OCI-LY1 (cell line): Measurements from ENCODE around the gene C16orf54.
"Not testable (repeated sequence)": the region's sequence is repeated elsewhere in the genome, so short reads cannot be mapped to it uniquely, and the experiment has no call there.

ENCODE experiments used
- H2AFZ ChIP-seq: fragments of 200-600 bp; sonication (generic), shearing (Covaris generic); 2 replicates; pipeline ENCODE4 v1.6.0; 2014; ENCODE audit warnings: antibody characterized with exemption, mild to moderate bottlenecking, low read length
- H3F3A ChIP-seq: fragments of 200-600 bp; sonication (generic), shearing (Covaris generic); 2 replicates; pipeline ENCODE4 v1.6.0; 2014; ENCODE audit warnings: mild to moderate bottlenecking, antibody characterized with exemption, low read length, moderate library complexity; ENCODE audit not compliant: insufficient read depth
- H3K27ac ChIP-seq: fragments of 200-600 bp; sonication (generic); 2 replicates; pipeline ENCODE4 v1.5.1; 2014; ENCODE audit warnings: low read length, mixed run types, mild to moderate bottlenecking, low read depth; ENCODE audit not compliant: poor library complexity, severe bottlenecking
- H3K27me3 ChIP-seq: fragments of 200-600 bp; sonication (generic); 2 replicates; pipeline ENCODE4 v1.6.0; 2014; ENCODE audit warnings: antibody characterized with exemption, mild to moderate bottlenecking, low read length, moderate library complexity; ENCODE audit not compliant: insufficient read depth
- H3K36me3 ChIP-seq: fragments of 200-600 bp; sonication (generic); 2 replicates; pipeline ENCODE4 v1.6.1; 2014; ENCODE audit warnings: mild to moderate bottlenecking, antibody characterized with exemption, low read length, moderate library complexity, mixed read lengths; ENCODE audit not compliant: insufficient read depth
- H3K4me1 ChIP-seq: fragments of 200-600 bp; sonication (generic); 2 replicates; pipeline ENCODE4 v1.5.1; 2014; ENCODE audit warnings: mild to moderate bottlenecking, low read length, moderate library complexity; ENCODE audit not compliant: insufficient read depth, severe bottlenecking
- H3K4me2 ChIP-seq: fragments of 200-600 bp; sonication (generic), shearing (Covaris generic); 2 replicates; pipeline ENCODE4 v1.6.1; 2014; ENCODE audit warnings: low read length
- H3K4me3 ChIP-seq: fragments of 200-600 bp; sonication (generic); 2 replicates; pipeline ENCODE4 v1.5.1; 2014; ENCODE audit warnings: low read length, low read depth, mild to moderate bottlenecking, mixed read lengths; ENCODE audit not compliant: poor library complexity, severe bottlenecking
- H3K79me2 ChIP-seq: fragments of 200-600 bp; shearing (Covaris generic); 2 replicates; pipeline ENCODE4 v1.6.1; 2016; ENCODE audit warnings: mixed run types, low read length, mixed read lengths; ENCODE audit not compliant: insufficient read depth
- H3K9ac ChIP-seq: fragments of 200-600 bp; sonication (generic), shearing (Covaris generic); 2 replicates; pipeline ENCODE4 v1.6.1; 2014; ENCODE audit warnings: mild to moderate bottlenecking, low read length, mixed read lengths
- H3K9me2 ChIP-seq: fragments of 200-600 bp; sonication (generic), shearing (Covaris generic); 2 replicates; pipeline ENCODE4 v1.6.1; 2014; ENCODE audit warnings: low read depth, mild to moderate bottlenecking, low read length, mixed read lengths
- H3K9me3 ChIP-seq: fragments of 200-600 bp; shearing (Covaris generic); 2 replicates; pipeline ENCODE4 v1.6.1; 2014; ENCODE audit warnings: low read length, mixed read lengths
- H4K20me1 ChIP-seq: fragments of 200-600 bp; sonication (generic), shearing (Covaris generic); 2 replicates; pipeline ENCODE4 v1.6.0; 2016; ENCODE audit warnings: mild to moderate bottlenecking, low read length; ENCODE audit not compliant: insufficient read depth
- CTCF ChIP-seq: fragments of 200-600 bp; sonication (generic), shearing (Covaris generic); IDR thresholded peaks from 2 replicates; pipeline ENCODE4 v1.5.1; 2017; ENCODE audit warnings: mild to moderate bottlenecking, antibody characterized with exemption, low read length, moderate library complexity, mixed read lengths
- EZH2 ChIP-seq: fragments of 200-600 bp; sonication (generic), shearing (Covaris generic); IDR thresholded peaks from 2 replicates; pipeline ENCODE4 v1.8.0; 2017; ENCODE audit warnings: borderline replicate concordance, mixed run types, mild to moderate bottlenecking, antibody characterized with exemption, low read length, moderate library complexity, mixed read lengths

C16orf54 gene

GRCh38 chr16:29747947-29748759 lies 2.4 kb upstream of the C16orf54 start:
- Histone ChIP-seq H3F3A (no peaks in the 10 kb centered on the region), H3K27ac (no peak overlapping the region), H3K4me2 (no peak overlapping the region), H4K20me1 (no peaks in the 10 kb centered on the region), H3K4me1 (peaks cover 9% of the 10 kb centered on the region), H3K27me3 (no peaks in the 10 kb centered on the region; the same call in 1 of the 2 replicates), H3K36me3 (no peaks in the 10 kb centered on the region; the same call in 1 of the 2 replicates), H3K9ac (no peak overlapping the region), H3K9me2 (no peaks in the 10 kb centered on the region), H2AFZ (no peak overlapping the region), H3K9me3 (no peaks in the 10 kb centered on the region), H3K79me2 (no peaks in the 10 kb centered on the region), H3K4me3 (no peak overlapping the region)
- TF ChIP-seq CTCF (no peak), EZH2 (no peak)

- H3K9me3 ChIP-seq, H3F3A ChIP-seq, H3K4me1 ChIP-seq, H3K79me2 ChIP-seq, H4K20me1 ChIP-seq, H3K27ac ChIP-seq, H3K9me2 ChIP-seq, H3K4me3 ChIP-seq, H3K4me2 ChIP-seq, H3K36me3 ChIP-seq, H2AFZ ChIP-seq, H3K27me3 ChIP-seq, H3K9ac ChIP-seq: not testable (repeated sequence)
Observed at GRCh38 chr16:29746518-29746917, 728 bp upstream of the C16orf54 start.

DNA sequence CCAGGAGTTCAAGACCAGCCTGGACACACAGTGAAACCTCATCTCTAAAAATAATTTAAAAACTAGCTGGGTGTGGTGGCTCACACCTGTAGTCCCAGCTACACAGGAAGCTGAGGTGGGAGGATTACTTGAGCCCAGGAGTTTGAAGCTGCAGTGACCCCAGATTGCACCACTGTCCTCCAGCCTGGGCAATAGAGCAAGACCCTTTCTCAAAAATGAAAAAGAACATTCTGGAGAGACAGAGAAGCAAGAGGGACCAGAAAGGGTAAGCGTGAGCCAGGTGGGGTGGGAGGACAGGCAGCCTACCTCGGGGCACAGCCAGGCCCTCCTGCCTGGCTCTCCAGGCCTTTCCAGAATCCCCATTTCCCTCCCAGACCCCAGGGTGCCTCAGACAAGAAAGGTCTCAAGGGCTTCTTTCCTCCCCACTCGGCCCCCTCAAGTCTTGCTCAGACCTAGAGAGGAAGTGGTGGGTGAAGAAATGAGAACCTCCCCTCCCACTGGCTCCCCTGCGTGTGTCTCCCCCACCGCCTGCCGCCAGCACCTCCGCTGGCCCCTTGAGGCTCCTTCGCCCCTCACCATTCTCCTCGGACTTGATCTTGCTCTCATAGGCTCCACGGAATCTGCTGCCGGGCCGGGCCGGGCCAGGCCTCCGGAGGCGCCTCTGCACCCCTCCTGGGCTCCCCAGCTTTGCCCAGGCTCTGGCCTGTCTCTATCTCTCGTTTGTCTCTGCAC lies 503 bp downstream of the C16orf54 start:
- Histone ChIP-seq H3K4me1 (peaks cover 9% of the 10 kb centered on the region), H3K9me3 (no peaks in the 10 kb centered on the region), H3K27me3 (no peaks in the 10 kb centered on the region; the same call in 1 of the 2 replicates), H3K9me2 (no peaks in the 10 kb centered on the region), H3F3A (no peaks in the 10 kb centered on the region), H3K27ac (no peak overlapping the region), H3K4me3 (peak overlapping the region; percentile 36), H3K36me3 (no peaks in the 10 kb centered on the region; the same call in 1 of the 2 replicates), H2AFZ (no peak overlapping the region), H4K20me1 (no peaks in the 10 kb centered on the region), H3K9ac (peak overlapping the region; percentile 13; the same call in 1 of the 2 replicates), H3K4me2 (peak overlapping the region; percentile 43), H3K79me2 (no peaks in the 10 kb centered on the region)
- TF ChIP-seq EZH2 (no peak), CTCF (no peak)
